ENCODE measurements around the gene PPM1K.

- TF ChIP-seq POLR2A (IDR thresholded peaks at IDR 0.05; ENCODE audit: low read depth, low read length): no peak
- no peak for TF ChIP-seq POLR2AphosphoS5 (IDR thresholded peaks at IDR 0.05; ENCODE audit: low read depth, low read length)
- TF ChIP-seq TAF1 (IDR thresholded peaks at IDR 0.05; ENCODE audit: low read depth, low read length): no peak
- TF ChIP-seq SPI1 (IDR thresholded peaks at IDR 0.05; ENCODE audit: low read depth, low read length): no peak
Observed at GRCh38 chr4:88291003-88291402, 6.6 kb upstream of the PPM1K start.

Measured in GM12891 (cell line).